HepG2 (cell line): ENCODE data around the gene STIP1. TPM values are rescaled to one million over a fixed set of nuclear protein-coding genes. Genes with fewer than 3 reads are reported as not detected.

Experiments
- AKAP8 ChIP-seq: sonication (generic); formaldehyde crosslinking; IDR thresholded peaks from 2 replicates; pipeline ENCODE4 v1.5.1; 2020; ENCODE audit warnings: mild to moderate bottlenecking, missing genetic modification reagents
- ATF4 ChIP-seq, 2 experiments: fragments of 450-650 bp in 1 of 2; sonication (generic) in 1 of 2; formaldehyde crosslinking; IDR thresholded peaks; 2 replicates each; pipeline versions ENCODE4 v1.5.0 to v1.8.0; 2020 to 2022; ENCODE audit warnings: mild to moderate bottlenecking in 1 of 2, missing genetic modification reagents in 1 of 2
- CBX1 ChIP-seq: IDR thresholded peaks from one replicate; pipeline ENCODE4 v1.6.1; 2016; ENCODE audit warnings: antibody characterized with exemption, low read depth
- CBX5 ChIP-seq: sonication (generic); formaldehyde crosslinking; IDR thresholded peaks from 2 replicates; pipeline ENCODE4 v1.4.0; 2020; ENCODE audit warnings: missing genetic modification reagents, borderline replicate concordance
- CERS6 ChIP-seq: sonication (generic); formaldehyde crosslinking; IDR thresholded peaks from 2 replicates; pipeline ENCODE4 v1.5.0; 2020; ENCODE audit warnings: missing genetic modification reagents
- EP300 ChIP-seq, 3 experiments: sonication (generic) in 1 of 3; formaldehyde crosslinking in 1 of 3; IDR thresholded peaks; 2 replicates each; pipeline versions ENCODE4 v1.5.1 to v1.6.1; 2011 to 2020; ENCODE audit warnings: low read depth in 2 of 3, low read length in 2 of 3, borderline replicate concordance in 1 of 3, improper control_type of control experiment in 1 of 3, mild to moderate bottlenecking in 1 of 3, missing genetic modification reagents in 1 of 3, moderate library complexity in 1 of 3
- ERF ChIP-seq: IDR thresholded peaks from 2 replicates; pipeline ENCODE4 v1.6.1; 2018; ENCODE audit warnings: missing biosample characterization, missing genetic modification reagents
- ETV5 ChIP-seq: IDR thresholded peaks from 2 replicates; pipeline ENCODE4 v1.6.1; 2018; ENCODE audit warnings: missing biosample characterization, missing genetic modification reagents, inconsistent platforms, borderline replicate concordance
- GATAD2A ChIP-seq: IDR thresholded peaks from 2 replicates; pipeline ENCODE4 v1.6.1; 2016
- NFATC3 ChIP-seq: sonication (generic); formaldehyde crosslinking; IDR thresholded peaks from 2 replicates; pipeline ENCODE4 v1.5.1; 2020; ENCODE audit warnings: mild to moderate bottlenecking, missing genetic modification reagents
- NFKB2 ChIP-seq: sonication (generic); formaldehyde crosslinking; IDR thresholded peaks from 2 replicates; pipeline ENCODE4 v1.4.0; 2020; ENCODE audit warnings: missing genetic modification reagents, borderline replicate concordance
- RAD21 ChIP-seq: fragments of 450-650 bp; formaldehyde crosslinking; IDR thresholded peaks from 2 replicates; pipeline ENCODE4 v1.5.0; 2020; ENCODE audit warnings: mild to moderate bottlenecking
- REPIN1 ChIP-seq: sonication (generic); formaldehyde crosslinking; IDR thresholded peaks from 2 replicates; pipeline ENCODE4 v1.8.0; 2022; ENCODE audit warnings: missing genetic modification reagents, low read depth, mild to moderate bottlenecking, borderline replicate concordance
- RFXAP ChIP-seq: sonication (generic); formaldehyde crosslinking; IDR thresholded peaks from 2 replicates; pipeline ENCODE4 v1.4.0; 2020; ENCODE audit warnings: missing genetic modification reagents, borderline replicate concordance
- RNF2 ChIP-seq: fragments of 450-650 bp; conservative IDR thresholded peaks from 2 replicates; pipeline ENCODE4 v1.6.1; 2016; ENCODE audit warnings: low read depth
- ZBTB33 ChIP-seq: sonication (generic); formaldehyde crosslinking; IDR thresholded peaks from 2 replicates; pipeline ENCODE4 v1.4.0; 2020; ENCODE audit warnings: missing genetic modification reagents
- ZNF543 ChIP-seq: sonication (generic); formaldehyde crosslinking; IDR thresholded peaks from 2 replicates; pipeline ENCODE4 v1.4.0; 2020; ENCODE audit warnings: mild to moderate bottlenecking, missing genetic modification reagents
- ZNF574 ChIP-seq: sonication (generic); formaldehyde crosslinking; IDR thresholded peaks from 2 replicates; pipeline ENCODE4 v1.4.0; 2020; ENCODE audit warnings: missing genetic modification reagents
- ZNF576 ChIP-seq: sonication (generic); formaldehyde crosslinking; IDR thresholded peaks from 2 replicates; pipeline ENCODE4 v1.4.0; 2020; ENCODE audit warnings: mild to moderate bottlenecking, missing genetic modification reagents
- ZNF773 ChIP-seq: sonication (generic); formaldehyde crosslinking; IDR thresholded peaks from 2 replicates; pipeline ENCODE4 v1.4.0; 2020; ENCODE audit warnings: missing genetic modification reagents, borderline replicate concordance
- polyA plus RNA-seq, 8 experiments: library from polyadenylated mRNA; depleted of rRNA in 3 of 8; stranded (reverse) in 7 of 8; unstranded in 1 of 8; fragments of >200 nt; fragmentation: Illumina TruSeq in 4 of 8; extraction: Trizol in 4 of 8; gene quantifications; 2 replicates each; pipeline versions ENCODE4 v1.2.1 to v1.2.3, GENCODE V29; 2011 to 2016; ENCODE audit warnings: low read depth in 4 of 8, missing spikeins in 1 of 8, mixed read lengths in 1 of 8; ENCODE audit not compliant: insufficient read depth in 1 of 8
- total RNA-seq, 5 experiments: library from RNA; depleted of rRNA; stranded (reverse); fragments of >200 nt; fragmentation: Illumina TruSeq; extraction: Trizol; gene quantifications; 2 replicates each; pipeline ENCODE4 v1.2.3, GENCODE V29; 2016; ENCODE audit warnings: low read depth in 1 of 5

STIP1 gene
- total and polyA plus RNA-seq, 2 of the 13 experiments (the other 11 are each of a cell fraction or from before 2014, with no cell fraction given), result 81.1 to 217 TPM

GRCh38 chr11:64146036-64146955 is 39.7 kb upstream of the STIP1 start (continued):
- no peak for TF ChIP-seq ATF4 (CRISPR knock-in tag; IDR thresholded peaks at IDR 0.05)
- TF ChIP-seq ZNF773 (CRISPR knock-in tag), result no peak
- no peak for TF ChIP-seq RNF2
- 0 out of 2 replicates have a peak, but pooled peaks have one; percentile 22 for TF ChIP-seq REPIN1 (CRISPR knock-in tag)
- TF ChIP-seq ETV5 (CRISPR knock-in tag), result no peak
- TF ChIP-seq GATAD2A (CRISPR knock-in tag), result peak; percentile 36; the same call in 1 of the 2 replicates
- TF ChIP-seq ZNF543 (CRISPR knock-in tag), result no peak
- TF ChIP-seq RFXAP (CRISPR knock-in tag), result 0 out of 2 replicates have a peak, but pooled peaks have one; percentile 28
- TF ChIP-seq RAD21, result peak; percentile 48
- TF ChIP-seq ERF (CRISPR knock-in tag), result 0 out of 2 replicates have a peak, but pooled peaks have one; percentile 39
- TF ChIP-seq CBX5, result 0 out of 2 replicates have a peak, but pooled peaks have one; percentile 13
- TF ChIP-seq EP300 (IDR thresholded peaks at IDR 0.05; ENCODE audit: low read depth in 2 of 2, low read length in 2 of 2), result no peak
- no peak for TF ChIP-seq EP300 (CRISPR knock-in tag; IDR thresholded peaks at IDR 0.05; ENCODE audit: borderline replicate concordance)
- TF ChIP-seq NFKB2 (CRISPR knock-in tag), result no peak
- TF ChIP-seq CERS6 (CRISPR knock-in tag), result no peak
- TF ChIP-seq NFATC3 (CRISPR knock-in tag), result no peak
- TF ChIP-seq ZBTB33 (CRISPR knock-in tag), result peak; percentile 83
- TF ChIP-seq ZNF576 (CRISPR knock-in tag), result no peak
- TF ChIP-seq AKAP8 (CRISPR knock-in tag), result no peak
- 0 out of 2 replicates have a peak, but pooled peaks have one; percentile 14 for TF ChIP-seq ZNF574 (CRISPR knock-in tag)
- no peak for TF ChIP-seq CBX1
